Endothelial cell of umbilical vein (primary cell): ENCODE results near the gene IMPG1. TPM values are rescaled to one million over a fixed set of nuclear protein-coding genes. Genes with fewer than 3 reads are reported as not detected.
A peak's percentile ranks its signal among the peaks of the same experiment; 100 is the strongest.

Experiments
- BruUV-seq: library from RNA; stranded (reverse); fragments of 400-500 nt; replicated peaks from 2 replicates; lab custom pipeline; 2021; lab: Mats Ljungman, UMichigan
- CTCF ChIA-PET: fragments of 300-600, 350-600 bp; sonication (Branson Sonifier 250); formaldehyde crosslinking; loops from one replicate; lab custom pipeline; 2021; ENCODE audit warnings: antibody characterized with exemption, inconsistent platforms; lab: Charles Lee
- POLR2A ChIA-PET: fragments of 300-600, 350-600 bp; sonication (Branson Sonifier 250); formaldehyde crosslinking; loops from one replicate; lab custom pipeline; 2021; ENCODE audit warnings: antibody characterized with exemption, inconsistent platforms; lab: Charles Lee
- DNase-seq: peaks from one replicate; pipeline ENCODE4 v3.0.0-alpha.2; 2011; ENCODE audit warnings: low read depth, low spot score
- FAIRE-seq: peaks from 2 replicates; lab custom pipeline; 2011; peaks lifted over from hg19 to GRCh38; lab: Jason Lieb, UNC
- H2AFZ ChIP-seq: 2 replicates; pipeline ENCODE4 v1.6.0; 2012; ENCODE audit warnings: low read depth, low read length, control low read depth, inconsistent platforms
- H3K27ac ChIP-seq: 2 replicates; pipeline ENCODE4 v1.5.1; 2011; ENCODE audit warnings: low read depth, mild to moderate bottlenecking, control low read depth, low read length, moderate library complexity; ENCODE audit not compliant: insufficient read depth
- H3K27me3 ChIP-seq, 2 experiments: 2 replicates each; pipeline versions ENCODE4 v1.6.0 to v1.6.1; 2011; ENCODE audit warnings: low read length in 2 of 2, mixed read lengths in 1 of 2; ENCODE audit not compliant: control insufficient read depth in 2 of 2, insufficient read depth in 2 of 2
- H3K36me3 ChIP-seq, 2 experiments: 2 replicates in 1 of 2; 3 replicates in 1 of 2; pipeline ENCODE4 v1.5.1; 2011; ENCODE audit warnings: low read length in 2 of 2, mild to moderate bottlenecking in 1 of 2, moderate library complexity in 1 of 2; ENCODE audit not compliant: control insufficient read depth in 2 of 2, insufficient read depth in 2 of 2; ENCODE audit errors: extremely low read depth in 1 of 2
- H3K4me1 ChIP-seq: 3 replicates; pipeline ENCODE4 v1.5.1; 2011; ENCODE audit warnings: mild to moderate bottlenecking, low read length; ENCODE audit not compliant: control insufficient read depth, insufficient read depth; ENCODE audit errors: extremely low read depth
- H3K4me2 ChIP-seq: 2 replicates; pipeline ENCODE4 v1.6.1; 2011; ENCODE audit warnings: low read length, control low read depth, mixed read lengths; ENCODE audit not compliant: insufficient read depth
- H3K4me3 ChIP-seq, 3 experiments: fragments of 200-600 bp in 1 of 3; sonication (generic), shearing (Covaris generic) in 1 of 3; replicated peaks in 1 of 3; 2 replicates each; pipeline ENCODE4 v1.5.1; 2011 to 2016; ENCODE audit warnings: control low read depth in 3 of 3, low read length in 3 of 3, mild to moderate bottlenecking in 2 of 3, inconsistent platforms in 1 of 3, low read depth in 1 of 3, moderate library complexity in 1 of 3; ENCODE audit not compliant: insufficient read depth in 1 of 3
- H3K79me2 ChIP-seq: 2 replicates; pipeline ENCODE4 v1.6.0; 2012; ENCODE audit warnings: low read length, inconsistent platforms; ENCODE audit not compliant: control insufficient read depth, insufficient read depth
- H3K9ac ChIP-seq: replicated peaks from 2 replicates; pipeline ENCODE3; 2011; ENCODE audit warnings: low read length, control low read depth; ENCODE audit not compliant: insufficient read depth; ENCODE audit errors: extremely low read depth
- H3K9me1 ChIP-seq: replicated peaks from 3 replicates; pipeline ENCODE4 v1.6.0; 2011; ENCODE audit warnings: mild to moderate bottlenecking, low read length; ENCODE audit not compliant: control insufficient read depth, insufficient read depth; ENCODE audit errors: extremely low read depth
- H3K9me3 ChIP-seq: replicated peaks from 2 replicates; pipeline ENCODE4 v1.5.1; 2012; ENCODE audit warnings: low read length, inconsistent platforms; ENCODE audit not compliant: control insufficient read depth, insufficient read depth
- H4K20me1 ChIP-seq: replicated peaks from 2 replicates; pipeline ENCODE3; 2011; ENCODE audit warnings: mild to moderate bottlenecking, low read length; ENCODE audit not compliant: control insufficient read depth, insufficient read depth; ENCODE audit errors: extremely low read depth
- EZH2 ChIP-seq: IDR thresholded peaks from 2 replicates; pipeline ENCODE4 v1.6.1; 2012; ENCODE audit warnings: borderline replicate concordance, low read depth, mild to moderate bottlenecking, moderate library complexity, low read length, inconsistent platforms; ENCODE audit not compliant: severe bottlenecking
- FOS ChIP-seq: IDR thresholded peaks from 2 replicates; pipeline ENCODE4 v1.6.1; 2011; ENCODE audit warnings: mild to moderate bottlenecking, low read length, moderate library complexity, borderline replicate concordance; ENCODE audit not compliant: insufficient read depth
- GATA2 ChIP-seq: IDR thresholded peaks from 2 replicates; pipeline ENCODE4 v1.7.0; 2011; ENCODE audit warnings: low read depth, mild to moderate bottlenecking, moderate library complexity, mixed read lengths, low read length; ENCODE audit not compliant: insufficient read length, insufficient read depth
- JUN ChIP-seq: IDR thresholded peaks from 2 replicates; pipeline ENCODE4 v1.6.1; 2011; ENCODE audit warnings: borderline replicate concordance, low read depth; ENCODE audit not compliant: insufficient read length, insufficient read depth
- MYC ChIP-seq: IDR thresholded peaks from one replicate; pipeline ENCODE4 v1.6.1; 2011; ENCODE audit warnings: mild to moderate bottlenecking, low read depth, low read length
- POLR2A ChIP-seq: IDR thresholded peaks from 2 replicates; pipeline ENCODE4 v1.6.1; 2012; ENCODE audit warnings: low read depth, mild to moderate bottlenecking, control low read depth, low read length
- POLR2AphosphoS5 ChIP-seq: IDR thresholded peaks from 2 replicates; pipeline ENCODE4 v1.6.1; 2012; ENCODE audit warnings: low read depth, mild to moderate bottlenecking, control low read depth, low read length, moderate library complexity; ENCODE audit not compliant: insufficient read depth
- dilution Hi-C: fragments of 300-500 bp; cut with MboI; formaldehyde crosslinking; loops from one replicate; pipeline ENCODE4 v1.15.0; 2019; ENCODE audit warnings: low sequenced_read_pairs; ENCODE audit not compliant: extremely low pct_ligation_motif_present
- intact Hi-C: fragments of 100-400 bp; cut with micrococcal nuclease; formaldehyde crosslinking; loops from one replicate; pipeline ENCODE4 v1.10.0; 2022
- polyA plus RNA-seq, 4 experiments: library from polyadenylated mRNA; depleted of rRNA in 3 of 4; stranded (reverse) in 3 of 4; unstranded in 1 of 4; fragments of >200 nt; gene quantifications; 2 replicates each; pipeline versions ENCODE4 v1.2.1 to v1.2.3, GENCODE V29; 2011 to 2012; ENCODE audit warnings: missing spikeins in 1 of 4
- total RNA-seq: library from RNA; stranded (reverse); gene quantifications from 2 replicates; pipeline ENCODE4 v1.2.3, GENCODE V29; 2021
- TF ChIP-seq, protein P1 (sequence below): IDR thresholded peaks from 2 replicates; pipeline ENCODE4 v1.6.1; 2011; ENCODE audit not compliant: insufficient read depth, insufficient read length
- TF ChIP-seq, protein P2 (sequence below), 2 donors: IDR thresholded peaks; 1 replicate in 1 of 2; 2 replicates in 1 of 2; pipeline ENCODE4 v1.5.1; 2011; ENCODE audit warnings: low read length in 2 of 2, mild to moderate bottlenecking in 2 of 2, moderate library complexity in 2 of 2, control low read depth in 1 of 2, inconsistent platforms in 1 of 2, low read depth in 1 of 2; ENCODE audit not compliant: insufficient read depth in 1 of 2; ENCODE audit errors: extremely low read depth in 1 of 2

IMPG1 gene
- total and polyA plus RNA-seq, 2 donors (not counting 3 experiments of a cell fraction or from before 2014, with no cell fraction given), result not detected

DNA sequence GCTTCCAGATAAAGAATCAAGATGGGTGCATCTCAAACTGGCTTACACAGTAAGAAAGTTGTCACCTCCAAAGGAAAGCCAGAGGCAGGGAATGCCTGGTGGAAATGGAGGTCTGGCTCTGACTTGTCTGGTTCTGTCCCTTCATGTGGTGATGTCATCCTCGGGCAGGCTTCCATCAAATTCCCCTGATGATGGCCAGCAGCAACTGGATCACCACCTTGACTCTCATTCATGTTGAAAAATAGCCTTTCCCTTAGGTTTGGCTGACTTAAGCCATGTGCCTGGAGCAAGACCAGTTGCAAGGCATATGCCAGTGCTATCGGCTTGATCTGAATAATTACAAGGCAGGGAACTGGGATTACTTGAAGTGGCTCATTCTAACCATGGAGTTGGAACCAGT is 28.8 kb downstream of the IMPG1 start:
- H4K20me1 ChIP-seq, result no peaks in the 10 kb centered on the region
- no peaks in the 10 kb centered on the region for H3K9me1 ChIP-seq
- POLR2A ChIA-PET, result no interaction called here
- H3K4me2 ChIP-seq, result no peak overlapping the region
- no peak for TF ChIP-seq GATA2
- TF ChIP-seq MYC, result no peak
- TF ChIP-seq, protein P1, sequence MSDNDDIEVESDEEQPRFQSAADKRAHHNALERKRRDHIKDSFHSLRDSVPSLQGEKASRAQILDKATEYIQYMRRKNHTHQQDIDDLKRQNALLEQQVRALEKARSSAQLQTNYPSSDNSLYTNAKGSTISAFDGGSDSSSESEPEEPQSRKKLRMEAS, result no peak
- no peak for TF ChIP-seq POLR2AphosphoS5
- no peak for TF ChIP-seq EZH2
- TF ChIP-seq JUN, result peak; percentile 10
- DNase-seq (no peak), FAIRE-seq (no peak)
- H3K79me2 ChIP-seq, result no peaks in the 10 kb centered on the region
- H3K36me3 ChIP-seq, result no peaks in the 10 kb centered on the region
- H3K4me3 ChIP-seq, result no peak overlapping the region
- CTCF ChIA-PET, result no interaction called here
- no peaks in the 10 kb centered on the region for H3K4me1 ChIP-seq
- H3K9me3 ChIP-seq, result no peaks in the 10 kb centered on the region
- H2AFZ ChIP-seq, result no peak overlapping the region
- no peaks in the 10 kb centered on the region for H3K27me3 ChIP-seq
- BruUV-seq, result no TSS peak
- no peak overlapping the region for H3K9ac ChIP-seq
- dilution Hi-C loops, result no loop called here
- no peak overlapping the region for H3K27ac ChIP-seq
- intact Hi-C loops, result no loop called here

DNA sequence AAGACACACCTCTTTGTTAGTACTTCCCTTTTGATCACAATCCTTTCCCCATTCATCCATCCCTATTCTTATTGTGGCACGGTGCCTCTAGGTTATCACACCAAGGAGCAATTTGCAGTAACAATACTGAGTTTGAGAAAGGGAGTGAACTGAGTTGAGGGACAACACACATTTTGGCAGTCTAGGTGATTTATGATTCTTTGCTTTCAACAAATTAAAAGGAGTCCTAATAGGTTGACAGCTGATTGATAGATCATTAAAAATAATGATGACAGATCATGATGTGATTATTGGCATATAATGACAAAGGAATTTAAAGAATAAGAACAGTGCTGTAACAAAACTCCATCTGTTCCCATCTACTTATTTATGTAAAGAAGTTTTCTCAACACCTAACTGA is 36.7 kb downstream of the IMPG1 start:
- no peak overlapping the region for H3K9ac ChIP-seq
- POLR2A ChIA-PET, result no interaction called here
- H3K36me3 ChIP-seq, result no peaks in the 10 kb centered on the region
- no peaks in the 10 kb centered on the region for H4K20me1 ChIP-seq
- no TSS peak for BruUV-seq
- CTCF ChIA-PET, result no interaction called here
- no peaks in the 10 kb centered on the region for H3K79me2 ChIP-seq
- H3K4me2 ChIP-seq, result no peak overlapping the region
- no peak for FAIRE-seq
- no peak overlapping the region for H3K27ac ChIP-seq
- DNase-seq, result no peak
- H3K9me3 ChIP-seq, result no peaks in the 10 kb centered on the region
- H2AFZ ChIP-seq, result no peak overlapping the region
- no peaks in the 10 kb centered on the region for H3K9me1 ChIP-seq
- intact Hi-C loops (no loop called here), dilution Hi-C loops (no loop called here)
- no peak overlapping the region for H3K4me3 ChIP-seq
- no peak for TF ChIP-seq POLR2AphosphoS5
- TF ChIP-seq, protein P2, sequence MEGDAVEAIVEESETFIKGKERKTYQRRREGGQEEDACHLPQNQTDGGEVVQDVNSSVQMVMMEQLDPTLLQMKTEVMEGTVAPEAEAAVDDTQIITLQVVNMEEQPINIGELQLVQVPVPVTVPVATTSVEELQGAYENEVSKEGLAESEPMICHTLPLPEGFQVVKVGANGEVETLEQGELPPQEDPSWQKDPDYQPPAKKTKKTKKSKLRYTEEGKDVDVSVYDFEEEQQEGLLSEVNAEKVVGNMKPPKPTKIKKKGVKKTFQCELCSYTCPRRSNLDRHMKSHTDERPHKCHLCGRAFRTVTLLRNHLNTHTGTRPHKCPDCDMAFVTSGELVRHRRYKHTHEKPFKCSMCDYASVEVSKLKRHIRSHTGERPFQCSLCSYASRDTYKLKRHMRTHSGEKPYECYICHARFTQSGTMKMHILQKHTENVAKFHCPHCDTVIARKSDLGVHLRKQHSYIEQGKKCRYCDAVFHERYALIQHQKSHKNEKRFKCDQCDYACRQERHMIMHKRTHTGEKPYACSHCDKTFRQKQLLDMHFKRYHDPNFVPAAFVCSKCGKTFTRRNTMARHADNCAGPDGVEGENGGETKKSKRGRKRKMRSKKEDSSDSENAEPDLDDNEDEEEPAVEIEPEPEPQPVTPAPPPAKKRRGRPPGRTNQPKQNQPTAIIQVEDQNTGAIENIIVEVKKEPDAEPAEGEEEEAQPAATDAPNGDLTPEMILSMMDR (IDR thresholded peaks at IDR 0.05; ENCODE audit: extremely low read depth in 1 of 2, insufficient read depth in 1 of 2, low read depth in 1 of 2, low read length in 2 of 2), result no peak
- no peak for TF ChIP-seq EZH2
- no peak for TF ChIP-seq GATA2
- no peak for TF ChIP-seq MYC
- TF ChIP-seq, protein P1, result no peak
- no peak for TF ChIP-seq JUN
- TF ChIP-seq POLR2A, result no peak
- TF ChIP-seq FOS, result no peak
- no peaks in the 10 kb centered on the region for H3K4me1 ChIP-seq
- no peaks in the 10 kb centered on the region for H3K27me3 ChIP-seq
